ENCODE measurements around the gene ABCC8. TPM values are rescaled to one million over a fixed set of nuclear protein-coding genes. Genes with fewer than 3 reads are reported as not detected.
A peak's percentile ranks its signal among the peaks of the same experiment; 100 is the strongest.

ABCC8 gene
- total RNA-seq, 1 donor from 2014 or later, result not detected

- ChIA-PET CTCF (no interaction called here), POLR2A (no interaction called here)
- Mint-ChIP-seq H3K4me3 (no peak overlapping the region), H3K9me3 (no peaks in the 10 kb centered on the region), H3K36me3 (ENCODE audit: low read depth) (no peaks in the 10 kb centered on the region), H3K27ac (no peak overlapping the region), H3K27me3 (no peaks in the 10 kb centered on the region), H3K4me1 (peaks cover 16% of the 10 kb centered on the region)
- TF ChIP-seq CTCF (IDR thresholded peaks at IDR 0.05), result no peak
- no peak for ATAC-seq (ENCODE audit: low read depth)
- DNase-seq, result no peak
- intact Hi-C loops (cut with micrococcal nuclease), result no loop called here
These were observed 72.5 kb downstream of the ABCC8 start for GRCh38 chr11:17403980-17404759.

DNA sequence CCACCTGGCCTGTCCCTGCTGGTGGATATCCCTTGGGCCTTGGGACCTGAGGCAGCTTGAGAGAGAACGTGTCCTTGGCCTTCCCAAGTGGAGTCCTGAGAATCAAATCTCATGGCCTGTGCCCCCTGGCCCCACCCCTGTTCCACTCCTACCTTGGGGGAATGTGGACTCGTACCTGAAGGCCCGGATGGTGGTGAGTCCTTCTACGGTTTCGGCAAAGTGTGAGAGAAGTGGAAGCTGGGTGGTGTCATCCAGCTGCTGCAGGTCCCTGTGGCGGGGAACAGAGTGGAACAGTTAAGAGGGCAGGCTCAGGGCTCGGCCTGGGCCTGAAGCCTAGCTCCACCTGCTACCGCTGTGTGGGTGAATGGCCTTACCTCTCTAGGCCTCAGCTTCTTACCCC is 74.2 kb downstream of the ABCC8 start:
- CTCF ChIA-PET, result no interaction called here
- H3K27me3 Mint-ChIP-seq, result no peaks in the 10 kb centered on the region
- intact Hi-C loops (cut with micrococcal nuclease), result no loop called here
- H3K36me3 Mint-ChIP-seq (ENCODE audit: low read depth), result no peaks in the 10 kb centered on the region
- H3K27ac Mint-ChIP-seq, result no peak overlapping the region
- POLR2A ChIA-PET, result no interaction called here
- no peak for TF ChIP-seq CTCF (IDR thresholded peaks at IDR 0.05)
- ATAC-seq (ENCODE audit: low read depth) (no peak), DNase-seq (no peak)
- peaks cover 16% of the 10 kb centered on the region for H3K4me1 Mint-ChIP-seq
- H3K4me3 Mint-ChIP-seq, result no peak overlapping the region
- no peaks in the 10 kb centered on the region for H3K9me3 Mint-ChIP-seq

DNA sequence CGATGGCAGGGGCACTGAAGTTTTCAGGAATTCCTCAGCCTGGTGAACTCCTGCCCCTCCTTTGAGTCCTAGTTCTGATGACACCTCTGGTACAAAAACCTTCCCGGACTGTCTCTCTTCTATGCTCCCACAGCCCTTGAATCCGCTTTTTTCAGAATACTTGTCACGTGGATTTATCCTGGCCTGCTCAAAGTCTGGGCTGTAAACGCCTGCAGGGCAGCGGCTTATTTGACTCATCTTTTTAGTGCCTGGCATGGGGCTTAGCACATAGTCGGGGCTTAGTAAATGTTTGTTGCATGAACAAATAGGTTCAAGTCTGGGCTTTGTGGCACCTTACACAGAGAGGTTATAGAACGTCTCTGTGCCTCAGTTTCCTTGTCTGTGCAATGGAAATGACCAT is 74.8 kb downstream of the ABCC8 start:
- no peak for TF ChIP-seq CTCF (IDR thresholded peaks at IDR 0.05)
- H3K27me3 Mint-ChIP-seq, result no peaks in the 10 kb centered on the region
- DNase-seq (no peak), ATAC-seq (ENCODE audit: low read depth) (no peak)
- H3K36me3 Mint-ChIP-seq (ENCODE audit: low read depth), result no peaks in the 10 kb centered on the region
- CTCF ChIA-PET, result no interaction called here
- H3K9me3 Mint-ChIP-seq, result no peaks in the 10 kb centered on the region
- no peak overlapping the region for H3K27ac Mint-ChIP-seq
- POLR2A ChIA-PET, result no interaction called here
- H3K4me1 Mint-ChIP-seq, result peaks cover 16% of the 10 kb centered on the region
- intact Hi-C loops (cut with micrococcal nuclease), result no loop called here
- no peak overlapping the region for H3K4me3 Mint-ChIP-seq

DNA sequence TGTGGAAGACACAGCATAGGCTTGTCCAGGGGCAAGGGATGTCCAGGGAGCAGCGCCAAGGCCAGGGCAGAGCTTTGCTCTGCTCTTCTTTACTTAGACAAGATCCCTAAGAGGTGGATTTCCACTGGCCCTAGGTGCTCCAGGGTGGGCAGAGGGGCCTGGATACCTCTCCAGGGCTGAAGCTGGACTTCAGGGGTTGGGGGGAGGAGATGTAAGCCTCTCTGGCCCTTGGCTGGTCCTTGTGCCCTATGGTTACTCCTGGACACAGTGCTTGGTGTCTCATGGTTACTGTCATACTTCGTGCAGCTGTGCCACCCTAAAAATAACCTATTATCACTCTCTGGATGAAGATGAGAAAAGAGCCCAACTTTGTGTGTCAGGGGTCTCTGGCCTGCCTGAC is 75.3 kb downstream of the ABCC8 start:
- Mint-ChIP-seq H3K27ac (no peak overlapping the region), H3K4me3 (no peak overlapping the region), H3K36me3 (ENCODE audit: low read depth) (no peaks in the 10 kb centered on the region), H3K27me3 (no peaks in the 10 kb centered on the region), H3K9me3 (no peaks in the 10 kb centered on the region), H3K4me1 (peaks cover 16% of the 10 kb centered on the region)
- no peak for TF ChIP-seq CTCF (IDR thresholded peaks at IDR 0.05)
- intact Hi-C loops (cut with micrococcal nuclease), result no loop called here
- ChIA-PET POLR2A (no interaction called here), CTCF (no interaction called here)
- DNase-seq (no peak), ATAC-seq (ENCODE audit: low read depth) (no peak)

- CTCF ChIA-PET, result interaction anchor here (1.0 kb wide), 1 partner anchor 11 kb away, joined by 3 read pairs; no protein-coding TSS in a partner anchor
- no peak for TF ChIP-seq CTCF (IDR thresholded peaks at IDR 0.05)
- Mint-ChIP-seq H3K4me3 (peak overlapping the region; percentile 36), H3K27me3 (no peaks in the 10 kb centered on the region), H3K27ac (peak overlapping the region; percentile 68), H3K36me3 (ENCODE audit: low read depth) (no peaks in the 10 kb centered on the region), H3K9me3 (no peaks in the 10 kb centered on the region), H3K4me1 (peaks cover 16% of the 10 kb centered on the region)
- DNase-seq, result no peak
- peak; percentile 80 for ATAC-seq (ENCODE audit: low read depth)
- intact Hi-C loops (cut with micrococcal nuclease), result no loop called here
- POLR2A ChIA-PET, result no interaction called here
These were observed 76.4 kb downstream of the ABCC8 start for GRCh38 chr11:17400048-17400775.
